Activated CD4-positive, alpha-beta T cell treated with anti-CD3 and anti-CD28 coated beads, Interleukin-2, amount 10 ng/mL, durations not matched to agents 24 days and 14 days (primary cell): ENCODE results near the gene TMPRSS2. TPM values are rescaled to one million over a fixed set of nuclear protein-coding genes. Genes with fewer than 3 reads are reported as not detected.
"Not testable (repeated sequence)": the region's sequence is repeated elsewhere in the genome, so short reads cannot be mapped to it uniquely, and the experiment has no call there.

ENCODE experiments used
- DNase-seq: peaks from one replicate; pipeline ENCODE4 v3.0.0; 2022
- H3K27ac Mint-ChIP-seq: one replicate; pipeline ENCODE4 v1.8.0; 2022; ENCODE audit warnings: mild to moderate bottlenecking, mixed read lengths
- H3K27me3 Mint-ChIP-seq: one replicate; pipeline ENCODE4 v1.8.0; 2022; ENCODE audit warnings: mixed read lengths
- H3K36me3 Mint-ChIP-seq: one replicate; pipeline ENCODE4 v1.8.0; 2022; ENCODE audit warnings: low read depth, mild to moderate bottlenecking, mixed read lengths
- H3K4me1 Mint-ChIP-seq: one replicate; pipeline ENCODE4 v1.8.0; 2021; ENCODE audit warnings: mixed read lengths
- H3K4me3 Mint-ChIP-seq: one replicate; pipeline ENCODE4 v1.8.0; 2022; ENCODE audit warnings: mild to moderate bottlenecking, moderate library complexity, mixed read lengths
- H3K9me3 Mint-ChIP-seq: one replicate; pipeline ENCODE4 v1.8.0; 2021; ENCODE audit warnings: mixed read lengths
- intact Hi-C: fragments of 100-400 bp; cut with micrococcal nuclease; formaldehyde crosslinking; loops from one replicate; pipeline ENCODE4 v1.15.1; 2023
- total RNA-seq: library from RNA; stranded (reverse); gene quantifications from 2 replicates; pipeline ENCODE4 v1.2.3, GENCODE V29; 2022

Gene TMPRSS2
- total RNA-seq, 1 donor from 2014 or later: not detected

DNA sequence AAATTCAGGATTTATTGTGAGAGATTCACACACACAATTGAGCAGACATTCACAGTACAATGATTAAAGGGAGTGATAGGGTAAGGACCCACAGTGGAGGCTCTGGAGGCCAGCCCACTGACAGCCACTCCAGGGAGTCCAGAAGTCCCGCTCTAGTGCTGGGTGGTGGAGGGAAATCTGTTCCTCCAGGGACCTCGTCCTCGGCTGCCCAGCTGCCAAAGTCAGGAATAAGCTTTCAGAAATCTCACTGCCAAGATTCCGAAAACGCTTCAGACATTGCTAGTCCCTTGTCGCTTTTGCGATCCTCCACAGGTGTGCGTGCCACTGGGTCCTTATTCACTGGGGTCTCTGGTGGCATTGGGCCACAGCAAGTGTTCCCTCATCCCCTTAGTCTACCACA lies 79.6 kb downstream of the TMPRSS2 start:
- peaks cover 71% of the 10 kb centered on the region for H3K4me1 Mint-ChIP-seq
- no peaks in the 10 kb centered on the region for H3K9me3 Mint-ChIP-seq
- H3K27ac Mint-ChIP-seq: peak overlapping the region; percentile 98
- H3K27me3 Mint-ChIP-seq: no peaks in the 10 kb centered on the region
- peaks cover 59% of the 10 kb centered on the region for H3K36me3 Mint-ChIP-seq
- DNase-seq: no peak
- peak overlapping the region; percentile 97 for H3K4me3 Mint-ChIP-seq
- intact Hi-C loops: loop anchor here (5.0 to 10.0 kb wide), 2 partner anchors 574 to 806 kb away; no protein-coding TSS in a partner anchor

DNA sequence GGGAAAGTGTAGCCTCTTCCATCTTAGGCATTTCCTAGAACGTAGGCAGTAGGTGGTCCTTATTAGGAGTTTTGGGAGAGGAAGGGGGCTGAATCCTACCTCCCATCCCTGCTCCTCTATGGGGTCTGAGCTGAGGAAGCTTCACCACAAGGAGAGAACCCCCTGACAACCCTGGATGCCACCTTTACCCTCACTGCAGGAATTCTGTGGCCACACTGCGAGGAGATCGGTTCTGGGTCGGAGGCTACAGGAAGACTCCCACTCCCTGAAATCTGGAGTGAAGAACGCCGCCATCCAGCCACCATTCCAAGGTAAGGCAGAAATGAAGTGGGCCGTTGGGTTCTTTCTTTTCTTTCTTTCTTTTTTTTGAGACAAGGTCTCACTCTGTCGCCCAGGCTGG lies 80.4 kb downstream of the TMPRSS2 start:
- peaks cover 71% of the 10 kb centered on the region for H3K4me1 Mint-ChIP-seq
- peak overlapping the region; percentile 97 for H3K4me3 Mint-ChIP-seq
- H3K27me3 Mint-ChIP-seq: no peaks in the 10 kb centered on the region
- no peak for DNase-seq
- H3K27ac Mint-ChIP-seq: peak overlapping the region; percentile 98
- H3K36me3 Mint-ChIP-seq: peaks cover 54% of the 10 kb centered on the region
- H3K9me3 Mint-ChIP-seq: no peaks in the 10 kb centered on the region
- intact Hi-C loops: loop anchor here (2.0 to 10.0 kb wide), 3 partner anchors 65 to 807 kb away; partner anchors contain the start of gene MX2

DNA sequence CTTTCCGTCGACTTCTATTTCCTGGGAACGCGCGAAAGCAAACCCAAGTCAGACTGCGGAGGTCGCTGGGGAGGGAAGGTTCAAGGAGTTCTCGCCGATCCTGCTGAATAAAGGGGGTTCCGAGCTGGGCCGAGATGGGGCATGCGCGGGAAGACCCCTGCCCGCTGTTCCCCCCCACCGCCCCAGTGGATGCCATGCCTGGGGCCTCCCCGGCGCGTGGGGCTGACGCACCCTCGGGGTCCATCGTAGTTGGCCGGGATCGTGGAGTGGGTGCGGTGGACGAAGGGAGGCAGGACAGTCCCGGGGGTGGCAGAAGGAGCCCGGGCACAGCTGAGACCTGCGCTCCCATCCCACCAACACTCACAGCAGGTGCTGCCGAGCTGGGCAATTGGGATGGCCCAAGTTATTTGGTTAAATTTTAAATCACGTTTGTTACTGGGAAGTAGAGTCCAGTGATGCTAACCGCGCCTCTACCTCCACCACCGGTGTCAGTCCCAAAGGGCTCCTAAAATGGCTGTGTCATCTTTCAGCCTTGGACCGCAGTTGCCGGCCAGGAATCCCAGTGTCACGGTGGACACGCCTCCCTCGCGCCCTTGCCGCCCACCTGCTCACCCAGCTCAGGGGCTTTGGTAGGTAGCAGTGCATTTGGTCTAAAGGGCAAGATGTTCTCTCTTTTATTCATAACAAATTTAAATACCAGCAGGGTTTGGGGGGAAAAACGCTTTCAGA lies 81.1 kb downstream of the TMPRSS2 start:
- peaks cover 76% of the 10 kb centered on the region for H3K4me1 Mint-ChIP-seq
- DNase-seq: peak; percentile 69
- H3K27ac Mint-ChIP-seq: peak overlapping the region; percentile 98
- H3K36me3 Mint-ChIP-seq: peaks cover 46% of the 10 kb centered on the region
- H3K4me3 Mint-ChIP-seq: peak overlapping the region; percentile 97
- H3K9me3 Mint-ChIP-seq: no peaks in the 10 kb centered on the region
- H3K27me3 Mint-ChIP-seq: no peaks in the 10 kb centered on the region
- intact Hi-C loops: loop anchor here (2.0 to 10.0 kb wide), 3 partner anchors 64 to 808 kb away; partner anchors contain the start of gene MX2

DNA sequence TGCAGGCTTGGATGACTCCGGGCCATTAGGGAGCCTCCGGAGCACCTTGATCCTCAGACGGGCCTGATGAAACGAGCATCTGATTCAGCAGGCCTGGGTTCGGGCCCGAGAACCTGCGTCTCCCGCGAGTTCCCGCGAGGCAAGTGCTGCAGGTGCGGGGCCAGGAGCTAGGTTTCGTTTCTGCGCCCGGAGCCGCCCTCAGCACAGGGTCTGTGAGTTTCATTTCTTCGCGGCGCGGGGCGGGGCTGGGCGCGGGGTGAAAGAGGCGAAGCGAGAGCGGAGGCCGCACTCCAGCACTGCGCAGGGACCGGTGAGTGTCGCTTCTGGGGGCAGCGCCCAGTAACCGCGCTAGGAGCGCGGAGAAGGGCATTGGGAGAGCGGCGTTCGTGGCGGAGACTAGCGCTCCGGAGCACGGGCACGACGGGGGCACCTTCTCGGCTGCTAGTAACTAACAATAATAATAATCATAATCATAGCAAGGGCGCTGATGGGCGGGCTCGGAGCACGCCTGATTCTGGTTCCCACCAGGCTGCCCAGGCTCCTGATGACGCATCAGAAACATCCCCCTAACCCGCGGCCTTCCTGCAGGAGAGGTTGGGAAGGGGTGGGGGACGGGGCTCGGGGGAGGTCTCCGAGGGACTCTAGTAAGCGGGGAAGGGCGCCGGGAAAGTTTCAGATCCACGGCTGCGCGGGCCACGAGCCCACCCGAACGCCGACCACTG lies 81.8 kb downstream of the TMPRSS2 start, which contains the start of gene MX1:
TSS of gene MX1 (plus strand) at position 286 of the 722 bp plus-strand sequence. CDS start 5,832 bp downstream, outside the sequence.
- Mint-ChIP-seq H3K36me3 (peaks cover 41% of the 10 kb centered on the region), H3K9me3 (no peaks in the 10 kb centered on the region), H3K4me1 (peaks cover 78% of the 10 kb centered on the region), H3K27me3 (no peaks in the 10 kb centered on the region), H3K4me3 (peak within 1 kb of the TSS; percentile 97), H3K27ac (peak within 1 kb of the TSS; percentile 98)
- intact Hi-C loops: loop anchor here (2.0 to 10.0 kb wide), 3 partner anchors 63 to 809 kb away; partner anchors contain the start of gene MX2
- DNase-seq: peak; percentile 98

DNA sequence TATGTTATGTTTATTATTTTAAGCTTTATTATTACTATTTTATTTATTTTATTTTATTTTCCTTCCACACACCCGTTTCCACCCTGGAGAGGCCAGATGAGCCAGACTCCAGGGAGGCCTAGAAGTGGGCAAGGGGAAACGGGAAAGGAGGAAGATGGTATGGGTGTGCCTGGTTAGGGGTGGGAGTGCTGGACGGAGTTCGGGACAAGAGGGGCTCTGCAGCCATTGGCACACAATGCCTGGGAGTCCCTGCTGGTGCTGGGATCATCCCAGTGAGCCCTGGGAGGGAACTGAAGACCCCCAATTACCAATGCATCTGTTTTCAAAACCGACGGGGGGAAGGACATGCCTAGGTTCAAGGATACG lies 82.4 kb downstream of the TMPRSS2 start:
- peaks cover 36% of the 10 kb centered on the region for H3K36me3 Mint-ChIP-seq

DNA sequence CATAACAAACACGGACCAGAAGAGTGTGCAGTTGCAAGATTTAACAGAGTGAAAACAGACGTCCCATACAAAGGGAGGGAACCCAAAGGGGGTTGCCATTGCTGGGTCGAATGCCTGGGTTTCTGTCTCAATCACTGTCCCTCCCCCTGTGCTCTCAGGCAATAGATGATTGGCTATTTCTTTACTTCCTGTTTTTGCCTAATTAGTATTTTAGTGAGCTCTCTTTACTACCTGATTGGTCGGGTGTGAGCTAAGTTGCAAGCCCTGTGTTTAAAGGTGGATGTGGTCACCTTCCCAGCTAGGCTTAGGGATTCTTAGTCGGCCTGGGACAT lies 84.7 kb downstream of the TMPRSS2 start:
- H3K36me3 Mint-ChIP-seq: peaks cover 19% of the 10 kb centered on the region
- not testable (repeated sequence) for H3K9me3 Mint-ChIP-seq, DNase-seq, H3K4me3 Mint-ChIP-seq, H3K27me3 Mint-ChIP-seq
- intact Hi-C loops: loop anchor here (10.0 kb wide), 1 partner anchor 812 kb away; no protein-coding TSS in a partner anchor
- peak overlapping the region; percentile 98 for H3K27ac Mint-ChIP-seq
- H3K4me1 Mint-ChIP-seq: peaks cover 71% of the 10 kb centered on the region

More for the DNA sequence above, 82.4 kb downstream of the TMPRSS2 start:
- Mint-ChIP-seq H3K27me3 (no peaks in the 10 kb centered on the region), H3K4me1 (peaks cover 80% of the 10 kb centered on the region), H3K27ac (peak overlapping the region; percentile 98), H3K9me3 (no peaks in the 10 kb centered on the region), H3K4me3 (peak overlapping the region; percentile 97)
- intact Hi-C loops: loop anchor here (5.0 to 10.0 kb wide), 2 partner anchors 577 to 809 kb away; no protein-coding TSS in a partner anchor
- DNase-seq: no peak

DNA sequence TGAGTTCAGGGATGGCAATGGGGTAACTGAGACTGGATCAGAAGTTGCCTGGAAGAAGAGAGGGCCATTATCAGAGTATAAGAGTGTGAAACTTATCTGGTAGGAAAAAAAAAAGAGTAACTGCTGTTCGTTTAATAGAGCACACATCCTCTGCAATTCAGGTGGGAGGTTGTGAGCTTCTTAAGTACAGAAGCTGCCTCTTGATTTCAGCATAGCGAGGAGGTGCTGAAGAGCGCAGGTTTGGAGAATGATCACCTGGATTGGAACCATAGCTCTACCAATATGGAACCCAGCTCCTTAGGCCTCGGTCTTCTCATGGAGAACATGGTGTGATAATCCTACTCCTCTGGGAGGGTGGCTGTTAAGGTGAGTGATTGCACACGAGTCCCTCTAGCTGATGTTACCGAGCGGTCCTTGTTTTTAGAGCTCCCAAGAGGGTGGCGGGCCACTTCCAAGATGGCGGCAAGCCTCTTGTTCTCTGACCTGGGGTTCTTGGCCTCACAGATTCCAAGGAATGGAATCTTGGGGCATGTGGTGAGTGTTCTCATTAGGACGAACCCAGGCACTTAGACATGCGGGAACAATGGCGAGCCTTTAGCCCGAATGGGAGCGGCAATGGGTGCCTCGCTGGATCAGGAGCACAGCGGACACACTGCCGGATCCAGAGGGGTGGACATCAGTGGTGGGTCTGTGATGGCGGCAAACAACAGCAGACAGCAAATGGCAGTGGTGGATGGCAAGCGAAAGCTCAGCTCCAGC lies 85.2 kb downstream of the TMPRSS2 start:
- intact Hi-C loops: loop anchor here (10.0 kb wide), 1 partner anchor 812 kb away; no protein-coding TSS in a partner anchor
- no peaks in the 10 kb centered on the region for H3K27me3 Mint-ChIP-seq
- DNase-seq: no peak
- peak overlapping the region; percentile 48 for H3K27ac Mint-ChIP-seq
- no peaks in the 10 kb centered on the region for H3K9me3 Mint-ChIP-seq
- peaks cover 13% of the 10 kb centered on the region for H3K36me3 Mint-ChIP-seq
- H3K4me1 Mint-ChIP-seq: peaks cover 65% of the 10 kb centered on the region
- H3K4me3 Mint-ChIP-seq: peak overlapping the region; percentile 20

DNA sequence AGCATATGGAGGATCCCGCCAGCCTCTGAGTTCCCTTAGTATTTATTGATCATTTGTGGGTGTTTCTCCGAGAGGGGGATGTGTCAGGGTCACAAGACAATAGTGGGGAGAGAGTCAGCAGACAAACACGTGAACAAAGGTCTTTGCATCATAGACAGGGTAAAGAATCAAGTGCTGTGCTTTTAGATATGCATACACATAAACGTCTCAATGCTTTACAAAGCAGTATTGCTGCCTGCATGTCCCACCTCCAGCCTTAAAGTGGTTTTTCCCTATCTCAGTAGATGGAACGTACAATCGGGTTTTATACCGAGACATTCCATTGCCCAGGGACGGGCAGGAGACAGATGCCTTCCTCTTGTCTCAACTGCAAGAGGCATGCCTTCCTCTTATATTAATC lies 87.0 kb downstream of the TMPRSS2 start:
- peaks cover 57% of the 10 kb centered on the region for H3K4me1 Mint-ChIP-seq
- not testable (repeated sequence) for H3K36me3 Mint-ChIP-seq, H3K27me3 Mint-ChIP-seq, H3K9me3 Mint-ChIP-seq, DNase-seq
- intact Hi-C loops: loop anchor here (10.0 kb wide), 1 partner anchor 814 kb away; no protein-coding TSS in a partner anchor
- peak overlapping the region; percentile 86 for H3K4me3 Mint-ChIP-seq
- peak overlapping the region; percentile 86 for H3K27ac Mint-ChIP-seq

DNA sequence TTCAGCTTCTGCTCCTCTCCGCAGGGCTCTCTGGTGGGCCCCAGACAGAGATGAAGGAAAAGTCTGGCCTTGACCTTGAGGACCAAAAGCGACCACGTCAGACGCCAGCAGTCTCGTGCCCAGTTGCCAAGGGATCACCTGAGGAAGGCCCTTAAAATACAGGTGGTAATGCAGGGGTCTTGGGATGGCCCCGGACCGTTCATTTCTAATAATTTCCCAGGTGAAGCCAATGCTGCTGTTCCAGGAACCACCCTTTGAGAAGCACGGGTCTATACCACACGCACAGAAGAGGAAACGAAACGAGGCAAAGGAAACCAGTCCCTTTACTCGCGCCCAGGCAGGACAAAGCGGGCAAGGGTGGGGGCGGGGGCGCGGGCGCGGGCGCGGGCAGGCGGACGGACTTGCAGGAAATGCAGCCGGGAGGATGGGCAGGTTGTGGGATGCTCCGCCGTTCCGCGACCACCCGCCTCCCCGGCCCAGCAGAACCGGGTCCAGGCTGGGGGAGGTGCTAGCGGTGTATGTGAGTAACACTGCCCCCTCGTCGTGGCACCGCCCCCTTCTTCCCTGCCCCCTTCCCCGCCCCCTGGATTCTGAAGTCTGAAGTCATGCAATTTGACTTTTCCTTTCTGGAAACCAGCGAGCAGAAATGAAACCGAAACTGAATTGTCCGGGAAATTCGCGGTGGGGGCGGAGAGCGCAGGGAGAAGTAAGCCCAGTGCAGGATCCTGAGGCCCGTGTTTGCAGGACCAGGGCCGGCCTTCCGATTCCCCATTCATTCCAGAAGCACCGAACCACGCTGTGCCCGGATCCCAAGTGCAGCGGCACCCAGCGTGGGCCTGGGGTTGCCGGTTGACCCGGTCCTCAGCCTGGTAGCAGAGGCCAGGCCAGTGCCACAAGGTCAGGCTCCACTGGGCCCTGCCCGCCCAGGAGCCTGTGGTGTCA lies 87.8 kb downstream of the TMPRSS2 start:
- H3K27me3 Mint-ChIP-seq: peaks cover 2% of the 10 kb centered on the region
- intact Hi-C loops: loop anchor here (10.0 kb wide), 1 partner anchor 815 kb away; no protein-coding TSS in a partner anchor
- H3K9me3 Mint-ChIP-seq: peaks cover 5% of the 10 kb centered on the region
- peak overlapping the region; percentile 86 for H3K27ac Mint-ChIP-seq
- H3K4me3 Mint-ChIP-seq: peak overlapping the region; percentile 86
- peak; percentile 89 for DNase-seq
- H3K4me1 Mint-ChIP-seq: peaks cover 52% of the 10 kb centered on the region
- H3K36me3 Mint-ChIP-seq: peaks cover 3% of the 10 kb centered on the region

DNA sequence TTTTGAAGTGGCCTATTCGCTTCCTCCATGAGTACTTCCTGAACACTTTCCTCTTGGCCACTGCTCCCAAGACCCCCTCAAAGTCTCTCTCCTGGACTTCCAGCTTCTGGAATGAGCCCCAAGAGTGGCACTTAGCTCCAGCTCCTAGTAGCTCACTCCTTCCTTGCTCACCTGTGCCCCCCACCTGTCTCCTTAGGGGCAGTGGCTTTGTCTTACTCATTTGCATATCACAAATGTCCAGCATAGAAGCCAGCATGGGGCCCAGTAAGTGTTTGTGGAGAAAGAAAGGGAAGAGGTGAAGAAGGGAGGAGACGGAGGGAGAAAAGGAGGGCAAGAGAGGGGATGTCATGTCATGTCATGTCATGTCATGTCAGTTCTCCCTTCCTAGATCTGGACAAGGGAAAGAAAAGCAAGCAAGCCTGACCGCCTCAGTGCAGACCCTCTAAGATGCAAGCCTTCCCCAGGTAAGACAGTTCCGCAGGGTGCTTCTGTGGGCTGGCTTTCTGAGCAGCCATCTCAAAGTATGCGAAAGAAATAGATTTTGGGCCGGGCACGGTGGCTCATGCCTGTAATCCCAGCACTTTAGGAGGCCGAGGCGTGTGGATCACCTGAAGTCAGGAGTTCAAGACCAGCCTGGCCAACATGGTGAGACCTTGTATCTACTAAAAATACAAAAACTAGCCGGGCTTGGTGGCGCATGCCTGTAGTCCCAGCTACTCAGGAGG lies 88.8 kb downstream of the TMPRSS2 start:
- H3K9me3 Mint-ChIP-seq: peaks cover 6% of the 10 kb centered on the region

DNA sequence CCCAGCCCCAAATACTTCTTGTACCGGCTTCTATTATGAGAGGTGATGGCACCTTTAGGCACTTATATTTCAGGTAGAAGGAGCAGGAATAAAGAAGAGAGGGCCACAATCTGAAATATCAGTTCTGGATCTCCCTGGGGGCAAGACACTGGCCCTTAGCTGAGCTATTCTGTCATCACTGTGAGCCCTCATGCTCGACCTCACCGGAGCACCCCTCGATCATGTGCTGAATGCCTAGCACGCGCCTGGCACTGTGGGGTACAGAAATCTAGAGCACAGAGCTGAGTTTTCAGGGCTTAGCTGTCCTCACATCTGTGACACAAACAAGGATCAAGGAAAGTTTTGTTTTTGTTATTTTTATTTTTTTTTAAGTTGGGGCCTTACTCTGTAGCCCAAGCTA lies 89.6 kb downstream of the TMPRSS2 start:
- H3K4me3 Mint-ChIP-seq: no peak overlapping the region
- H3K27ac Mint-ChIP-seq: no peak overlapping the region
- H3K27me3 Mint-ChIP-seq: peaks cover 14% of the 10 kb centered on the region
- peaks cover 11% of the 10 kb centered on the region for H3K9me3 Mint-ChIP-seq
- peaks cover 4% of the 10 kb centered on the region for H3K36me3 Mint-ChIP-seq
- intact Hi-C loops: no loop called here
- peaks cover 36% of the 10 kb centered on the region for H3K4me1 Mint-ChIP-seq
- DNase-seq: no peak

More for the DNA sequence above, 88.8 kb downstream of the TMPRSS2 start:
- peaks cover 2% of the 10 kb centered on the region for H3K36me3 Mint-ChIP-seq
- no peak for DNase-seq
- peak overlapping the region; percentile 32 for H3K27ac Mint-ChIP-seq
- peak overlapping the region; percentile 27 for H3K4me3 Mint-ChIP-seq
- peaks cover 41% of the 10 kb centered on the region for H3K4me1 Mint-ChIP-seq
- intact Hi-C loops: no loop called here
- H3K27me3 Mint-ChIP-seq: peaks cover 10% of the 10 kb centered on the region

DNA sequence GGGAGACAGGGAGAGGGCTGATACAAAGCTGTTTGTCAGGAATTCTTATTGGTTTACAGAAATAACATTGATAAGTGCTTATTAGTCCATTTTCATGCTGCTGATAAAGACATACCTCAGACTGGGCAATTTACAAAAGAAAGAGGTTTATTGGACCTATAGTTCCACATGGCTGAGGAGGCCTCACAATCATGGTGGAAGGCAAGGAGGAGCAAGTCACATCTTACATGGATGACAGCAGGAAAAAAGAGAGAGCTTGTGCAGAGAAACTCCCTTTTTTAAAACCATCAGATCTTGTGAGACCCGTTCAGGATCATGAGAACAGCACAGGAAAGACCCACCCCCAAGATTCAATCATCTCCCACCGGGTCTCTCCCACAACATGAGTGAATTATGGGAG lies 90.5 kb downstream of the TMPRSS2 start:
- H3K4me3 Mint-ChIP-seq, intact Hi-C loops, DNase-seq, H3K36me3 Mint-ChIP-seq, H3K27ac Mint-ChIP-seq: not testable (repeated sequence)
- H3K27me3 Mint-ChIP-seq: peaks cover 21% of the 10 kb centered on the region
- H3K9me3 Mint-ChIP-seq: peaks cover 16% of the 10 kb centered on the region
- H3K4me1 Mint-ChIP-seq: peaks cover 28% of the 10 kb centered on the region
